ENCODE results near the gene GABBR2.

The GABBR2 gene

DNA sequence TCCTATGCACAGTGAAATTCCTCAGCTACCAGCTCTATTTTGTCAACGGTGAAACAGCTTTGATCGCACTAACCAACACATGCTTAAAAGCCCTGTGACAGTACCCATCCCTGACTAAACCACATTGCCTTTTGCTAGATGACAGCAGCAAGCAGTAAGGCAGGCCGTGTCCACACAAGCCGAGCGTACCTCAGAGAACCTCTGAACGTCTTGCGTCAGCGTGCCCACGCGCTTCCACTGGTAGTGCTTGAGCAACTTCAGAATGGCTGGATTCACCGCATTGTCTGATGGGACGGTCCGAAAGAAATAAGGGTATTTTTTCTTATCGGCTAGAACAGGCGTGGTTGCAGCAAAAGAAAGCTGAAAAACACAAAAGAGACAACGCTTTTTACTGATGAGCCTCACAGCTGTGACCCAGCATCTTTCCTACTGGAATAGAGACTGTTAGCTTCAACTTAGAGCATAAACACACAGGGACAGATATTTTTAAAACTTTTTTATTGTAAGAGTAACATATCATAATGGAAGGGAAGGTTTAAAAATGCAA lies 167.0 kb downstream of the GABBR2 start:
- Histone ChIP-seq H3K9me3 (ENCODE audit: severe bottlenecking) (no peaks in the 10 kb centered on the region), H3K27ac (ENCODE audit: poor library complexity, severe bottlenecking) (no peak overlapping the region), H3K4me1 (ENCODE audit: insufficient read depth, poor library complexity, severe bottlenecking) (no peaks in the 10 kb centered on the region), H3K36me3 (ENCODE audit: low read depth) (no peaks in the 10 kb centered on the region), H3K27me3 (ENCODE audit: insufficient read depth, poor library complexity, severe bottlenecking) (peaks cover 5% of the 10 kb centered on the region), H3K4me3 (ENCODE audit: severe bottlenecking) (no peak overlapping the region)
- DNase-seq (ENCODE audit: low spot score) = no peak
- no peak for ATAC-seq (ENCODE audit: low read depth)
- TF ChIP-seq, protein P1, sequence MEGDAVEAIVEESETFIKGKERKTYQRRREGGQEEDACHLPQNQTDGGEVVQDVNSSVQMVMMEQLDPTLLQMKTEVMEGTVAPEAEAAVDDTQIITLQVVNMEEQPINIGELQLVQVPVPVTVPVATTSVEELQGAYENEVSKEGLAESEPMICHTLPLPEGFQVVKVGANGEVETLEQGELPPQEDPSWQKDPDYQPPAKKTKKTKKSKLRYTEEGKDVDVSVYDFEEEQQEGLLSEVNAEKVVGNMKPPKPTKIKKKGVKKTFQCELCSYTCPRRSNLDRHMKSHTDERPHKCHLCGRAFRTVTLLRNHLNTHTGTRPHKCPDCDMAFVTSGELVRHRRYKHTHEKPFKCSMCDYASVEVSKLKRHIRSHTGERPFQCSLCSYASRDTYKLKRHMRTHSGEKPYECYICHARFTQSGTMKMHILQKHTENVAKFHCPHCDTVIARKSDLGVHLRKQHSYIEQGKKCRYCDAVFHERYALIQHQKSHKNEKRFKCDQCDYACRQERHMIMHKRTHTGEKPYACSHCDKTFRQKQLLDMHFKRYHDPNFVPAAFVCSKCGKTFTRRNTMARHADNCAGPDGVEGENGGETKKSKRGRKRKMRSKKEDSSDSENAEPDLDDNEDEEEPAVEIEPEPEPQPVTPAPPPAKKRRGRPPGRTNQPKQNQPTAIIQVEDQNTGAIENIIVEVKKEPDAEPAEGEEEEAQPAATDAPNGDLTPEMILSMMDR (IDR thresholded peaks at IDR 0.05; ENCODE audit: poor library complexity, severe bottlenecking) = no peak

DNA sequence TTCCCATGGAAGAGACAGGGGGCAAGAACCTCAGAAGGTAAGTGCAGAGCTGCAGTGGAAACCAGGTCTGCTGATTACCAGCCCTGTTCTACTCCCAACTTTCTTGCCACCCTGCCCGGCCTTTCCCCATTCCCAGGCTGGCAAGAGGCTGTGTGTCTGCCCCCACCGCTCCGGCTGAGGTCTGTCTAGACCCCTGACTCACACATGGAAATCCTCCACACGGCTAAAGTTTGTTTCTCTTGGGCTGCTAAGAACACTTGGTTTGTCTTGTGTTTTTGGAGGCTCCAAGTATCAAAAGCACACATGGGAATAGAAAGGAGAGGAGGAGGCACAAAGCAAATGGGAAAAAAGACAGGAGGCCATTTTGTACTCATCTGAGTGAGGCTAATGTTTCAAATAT lies 168.3 kb downstream of the GABBR2 start:
- TF ChIP-seq, protein P1 (IDR thresholded peaks at IDR 0.05; ENCODE audit: poor library complexity, severe bottlenecking) = no peak
- H3K9me3 ChIP-seq (ENCODE audit: severe bottlenecking) = no peaks in the 10 kb centered on the region
- no peaks in the 10 kb centered on the region for H3K4me1 ChIP-seq (ENCODE audit: insufficient read depth, poor library complexity, severe bottlenecking)
- DNase-seq (ENCODE audit: low spot score) (no peak), ATAC-seq (ENCODE audit: low read depth) (no peak)
- H3K27me3 ChIP-seq (ENCODE audit: insufficient read depth, poor library complexity, severe bottlenecking) = peaks cover 5% of the 10 kb centered on the region
- H3K36me3 ChIP-seq (ENCODE audit: low read depth) = no peaks in the 10 kb centered on the region
- H3K27ac ChIP-seq (ENCODE audit: poor library complexity, severe bottlenecking) = no peak overlapping the region
- no peak overlapping the region for H3K4me3 ChIP-seq (ENCODE audit: severe bottlenecking)

DNA sequence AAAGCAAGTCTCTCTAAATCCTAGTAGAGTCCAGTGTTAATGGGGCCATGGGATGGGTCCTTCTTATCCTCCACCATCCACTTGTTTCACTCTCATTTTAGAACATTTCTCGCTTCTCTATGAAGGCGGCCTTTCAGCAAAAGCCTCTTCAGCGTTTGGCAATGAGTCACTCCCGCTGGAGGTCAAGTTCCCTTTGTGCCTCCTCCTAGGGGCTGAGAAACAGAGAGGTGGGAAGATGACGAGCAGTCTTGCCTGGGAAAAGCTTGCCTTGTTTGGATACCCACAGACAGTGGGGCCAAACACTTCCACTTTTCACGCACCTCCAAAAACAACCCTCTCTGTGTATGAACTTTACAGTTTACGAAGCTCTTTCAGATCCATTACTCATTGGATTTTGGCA lies 168.8 kb downstream of the GABBR2 start:
- TF ChIP-seq, protein P1 (IDR thresholded peaks at IDR 0.05; ENCODE audit: poor library complexity, severe bottlenecking) = no peak
- H3K36me3 ChIP-seq (ENCODE audit: low read depth) = no peaks in the 10 kb centered on the region
- H3K4me3 ChIP-seq (ENCODE audit: severe bottlenecking) = no peak overlapping the region
- H3K27ac ChIP-seq (ENCODE audit: poor library complexity, severe bottlenecking) = no peak overlapping the region
- peaks cover 5% of the 10 kb centered on the region for H3K27me3 ChIP-seq (ENCODE audit: insufficient read depth, poor library complexity, severe bottlenecking)
- no peaks in the 10 kb centered on the region for H3K9me3 ChIP-seq (ENCODE audit: severe bottlenecking)
- H3K4me1 ChIP-seq (ENCODE audit: insufficient read depth, poor library complexity, severe bottlenecking) = no peaks in the 10 kb centered on the region
- DNase-seq (ENCODE audit: low spot score) (no peak), ATAC-seq (ENCODE audit: low read depth) (no peak)

DNA sequence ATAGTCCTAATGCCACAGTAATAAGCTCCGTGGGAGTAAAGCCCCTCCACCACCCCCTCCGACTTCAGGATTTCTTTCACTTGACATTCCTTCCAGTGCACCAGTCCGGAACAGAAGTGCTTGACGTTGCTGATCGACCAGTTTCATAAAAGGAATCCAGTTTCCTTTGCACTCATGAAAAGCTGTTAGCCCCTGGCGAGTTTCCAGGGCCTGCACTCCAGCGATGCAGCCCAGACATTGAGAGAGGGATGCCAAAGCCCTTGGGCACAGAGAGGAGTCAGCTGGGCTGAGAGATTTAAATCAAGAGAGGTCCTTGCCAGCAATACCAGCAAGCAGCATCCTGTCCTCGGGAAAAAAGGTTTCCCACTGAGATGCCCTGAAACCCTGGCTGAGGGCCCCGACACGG lies 170.1 kb downstream of the GABBR2 start:
- Histone ChIP-seq H3K9me3 (ENCODE audit: severe bottlenecking) (no peaks in the 10 kb centered on the region), H3K4me1 (ENCODE audit: insufficient read depth, poor library complexity, severe bottlenecking) (no peaks in the 10 kb centered on the region), H3K27ac (ENCODE audit: poor library complexity, severe bottlenecking) (no peak overlapping the region), H3K27me3 (ENCODE audit: insufficient read depth, poor library complexity, severe bottlenecking) (peaks cover 5% of the 10 kb centered on the region), H3K36me3 (ENCODE audit: low read depth) (no peaks in the 10 kb centered on the region), H3K4me3 (ENCODE audit: severe bottlenecking) (no peak overlapping the region)
- TF ChIP-seq, protein P1 (IDR thresholded peaks at IDR 0.05; ENCODE audit: poor library complexity, severe bottlenecking) = no peak
- no peak for DNase-seq (ENCODE audit: low spot score)
- no peak for ATAC-seq (ENCODE audit: low read depth)

DNA sequence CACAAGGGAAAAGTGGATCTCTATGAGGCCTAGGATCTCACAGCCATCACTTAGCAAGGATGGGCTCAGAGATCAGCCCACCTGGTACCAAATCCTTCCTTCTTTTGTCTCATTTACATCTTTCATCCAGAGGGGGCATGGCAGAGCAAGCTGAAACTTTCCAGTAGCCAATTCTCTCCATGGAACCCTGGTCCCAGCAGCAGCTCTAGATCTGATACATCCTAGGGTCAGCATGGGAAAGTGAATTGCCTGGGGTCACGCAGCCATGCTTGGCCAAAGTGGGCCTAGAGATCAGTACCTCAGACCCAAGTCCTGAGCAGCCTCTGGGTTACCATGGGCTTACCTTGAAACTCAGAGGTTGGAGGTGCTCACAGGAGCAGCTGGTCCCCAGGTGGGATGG lies 170.5 kb downstream of the GABBR2 start:
- Histone ChIP-seq H3K4me3 (ENCODE audit: severe bottlenecking) (no peak overlapping the region), H3K9me3 (ENCODE audit: severe bottlenecking) (no peaks in the 10 kb centered on the region), H3K27me3 (ENCODE audit: insufficient read depth, poor library complexity, severe bottlenecking) (peaks cover 5% of the 10 kb centered on the region), H3K27ac (ENCODE audit: poor library complexity, severe bottlenecking) (no peak overlapping the region), H3K36me3 (ENCODE audit: low read depth) (no peaks in the 10 kb centered on the region), H3K4me1 (ENCODE audit: insufficient read depth, poor library complexity, severe bottlenecking) (no peaks in the 10 kb centered on the region)
- no peak for DNase-seq (ENCODE audit: low spot score)
- no peak for ATAC-seq (ENCODE audit: low read depth)
- TF ChIP-seq, protein P1 (IDR thresholded peaks at IDR 0.05; ENCODE audit: poor library complexity, severe bottlenecking) = no peak
